Measurements from ENCODE around the gene TIGIT.

TIGIT gene

GRCh38 chr3:114310695-114311094 is 16.9 kb downstream of the TIGIT start:
- DNase-seq (ENCODE audit: low read depth, low spot score) = no peak

- no peak for DNase-seq (ENCODE audit: low read depth, low spot score)
These were observed 19.6 kb downstream of the TIGIT start for GRCh38 chr3:114313426-114313825.

- no peak for DNase-seq (ENCODE audit: low read depth, low spot score)
These were observed 20.5 kb downstream of the TIGIT start for GRCh38 chr3:114314282-114314681.

- DNase-seq (ENCODE audit: low read depth, low spot score) = no peak
These were observed 24.5 kb downstream of the TIGIT start for GRCh38 chr3:114318295-114318694.

GRCh38 chr3:114319453-114319852 is 25.6 kb downstream of the TIGIT start:
- DNase-seq (ENCODE audit: low read depth, low spot score) = peak; percentile 25

GRCh38 chr3:114320246-114320645 is 26.4 kb downstream of the TIGIT start:
- DNase-seq (ENCODE audit: low read depth, low spot score) = no peak

- no peak for DNase-seq (ENCODE audit: low read depth, low spot score)
These were observed 29.9 kb downstream of the TIGIT start for GRCh38 chr3:114323546-114324254.

GRCh38 chr3:114327665-114328064 is 33.8 kb downstream of the TIGIT start:
- no peak for DNase-seq (ENCODE audit: low read depth, low spot score)

GRCh38 chr3:114328345-114328744 is 34.5 kb downstream of the TIGIT start:
- no peak for DNase-seq (ENCODE audit: low read depth, low spot score)

- no peak for DNase-seq (ENCODE audit: low read depth, low spot score)
These were observed 36.0 kb downstream of the TIGIT start for GRCh38 chr3:114329823-114330222.

GRCh38 chr3:114331007-114331406 is 37.2 kb downstream of the TIGIT start:
- DNase-seq (ENCODE audit: low read depth, low spot score) = no peak

GRCh38 chr3:114331710-114332109 is 37.9 kb downstream of the TIGIT start:
- no peak for DNase-seq (ENCODE audit: low read depth, low spot score)

- DNase-seq (ENCODE audit: low read depth, low spot score) = no peak
These were observed 38.7 kb downstream of the TIGIT start for GRCh38 chr3:114332342-114333179.

- DNase-seq (ENCODE audit: low read depth, low spot score) = no peak
These were observed 39.5 kb downstream of the TIGIT start for GRCh38 chr3:114333180-114333922.

GRCh38 chr3:114333923-114334240 is 40.1 kb downstream of the TIGIT start:
- no peak for DNase-seq (ENCODE audit: low read depth, low spot score)

GRCh38 chr3:114336122-114336697 is 42.4 kb downstream of the TIGIT start:
- no peak for DNase-seq (ENCODE audit: low read depth, low spot score)

GRCh38 chr3:114336857-114337256 is 43.0 kb downstream of the TIGIT start:
- DNase-seq (ENCODE audit: low read depth, low spot score) = no peak

- no peak for DNase-seq (ENCODE audit: low read depth, low spot score)
These were observed 45.0 kb downstream of the TIGIT start for GRCh38 chr3:114338651-114339357.

- no peak for DNase-seq (ENCODE audit: low read depth, low spot score)
These were observed 50.7 kb downstream of the TIGIT start for GRCh38 chr3:114344492-114344891.

- DNase-seq (ENCODE audit: low read depth, low spot score) = no peak
These were observed 56.4 kb downstream of the TIGIT start for GRCh38 chr3:114350271-114350670.

GRCh38 chr3:114350690-114351089 is 56.9 kb downstream of the TIGIT start:
- DNase-seq (ENCODE audit: low read depth, low spot score) = no peak

All from brain pericyte (primary cell).